GM12892 (cell line): ENCODE data around the gene CHMP6.

Experiments used
- POLR2A ChIP-seq: IDR thresholded peaks from 2 replicates; pipeline ENCODE4 v1.6.1; 2011; ENCODE audit warnings: low read depth, low read length, control low read depth
- POLR2AphosphoS5 ChIP-seq: IDR thresholded peaks from 2 replicates; pipeline ENCODE4 v1.6.1; 2011; ENCODE audit warnings: low read depth, low read length, control low read depth
- TAF1 ChIP-seq: IDR thresholded peaks from 2 replicates; pipeline ENCODE4 v1.6.1; 2011; ENCODE audit warnings: low read depth, mild to moderate bottlenecking, control low read depth, low read length, borderline replicate concordance

GRCh38 chr17:81016575-81016974 lies 24.9 kb downstream of the CHMP6 start:
- TF ChIP-seq TAF1 (no peak), POLR2A (no peak), POLR2AphosphoS5 (no peak)
